Astrocyte (in vitro differentiated cells and primary cell): ENCODE measurements around the gene SPEM3. TPM values are rescaled to one million over a fixed set of nuclear protein-coding genes. Genes with fewer than 3 reads are reported as not detected.

Experiments
- DNase-seq: peaks from one replicate; pipeline ENCODE4 v3.0.0-alpha.2; 2010; ENCODE audit warnings: low read depth
- FAIRE-seq: peaks from 2 replicates; lab custom pipeline; 2011; peaks lifted over from hg19 to GRCh38; lab: Jason Lieb, UNC
- H2AFZ ChIP-seq: 2 replicates; pipeline ENCODE4 v1.6.0; 2012; ENCODE audit warnings: low read depth, low read length, inconsistent platforms
- H3K27ac ChIP-seq: 2 replicates; pipeline ENCODE4 v1.5.1; 2011; ENCODE audit warnings: low read depth, low read length, inconsistent platforms
- H3K27me3 ChIP-seq: 2 replicates; pipeline ENCODE4 v1.6.0; 2011; ENCODE audit warnings: low read length, inconsistent platforms; ENCODE audit not compliant: insufficient read depth
- H3K36me3 ChIP-seq: 2 replicates; pipeline ENCODE4 v1.5.1; 2011; ENCODE audit warnings: low read length, inconsistent platforms; ENCODE audit not compliant: insufficient read depth
- H3K4me1 ChIP-seq: 2 replicates; pipeline ENCODE4 v1.5.1; 2011; ENCODE audit warnings: low read length, inconsistent platforms; ENCODE audit not compliant: insufficient read depth
- H3K4me2 ChIP-seq: 2 replicates; pipeline ENCODE4 v1.6.0; 2012; ENCODE audit warnings: low read length, inconsistent platforms
- H3K4me3 ChIP-seq: 2 replicates; pipeline ENCODE4 v1.5.1; 2011; ENCODE audit warnings: low read depth, mild to moderate bottlenecking, low read length, inconsistent platforms; ENCODE audit not compliant: insufficient read depth
- H3K79me2 ChIP-seq: 2 replicates; pipeline ENCODE4 v1.6.0; 2012; ENCODE audit warnings: mild to moderate bottlenecking, low read length, inconsistent platforms; ENCODE audit not compliant: insufficient read depth
- H3K9ac ChIP-seq: 2 replicates; pipeline ENCODE4 v1.6.0; 2012; ENCODE audit warnings: mild to moderate bottlenecking, low read length, inconsistent platforms
- H3K9me3 ChIP-seq: 2 replicates; pipeline ENCODE4 v1.5.1; 2012; ENCODE audit warnings: low read depth, mild to moderate bottlenecking, low read length, inconsistent platforms; ENCODE audit not compliant: insufficient read depth
- H4K20me1 ChIP-seq: 2 replicates; pipeline ENCODE4 v1.6.0; 2012; ENCODE audit warnings: low read length, inconsistent platforms; ENCODE audit not compliant: insufficient read depth
- H3K27ac Mint-ChIP-seq: one replicate; pipeline ENCODE4 v1.8.0; 2021; ENCODE audit warnings: mild to moderate bottlenecking, mixed read lengths; ENCODE audit not compliant: unreplicated experiment
- H3K27me3 Mint-ChIP-seq: one replicate; pipeline ENCODE4 v1.8.0; 2021; ENCODE audit warnings: low read depth, mixed read lengths; ENCODE audit not compliant: unreplicated experiment
- H3K36me3 Mint-ChIP-seq: one replicate; pipeline ENCODE4 v1.8.0; 2021; ENCODE audit warnings: low read depth, mixed read lengths; ENCODE audit not compliant: unreplicated experiment
- H3K4me1 Mint-ChIP-seq: one replicate; pipeline ENCODE4 v1.8.0; 2021; ENCODE audit warnings: low read depth, mixed read lengths; ENCODE audit not compliant: unreplicated experiment
- H3K4me3 Mint-ChIP-seq: one replicate; pipeline ENCODE4 v1.8.0; 2021; ENCODE audit warnings: mild to moderate bottlenecking, moderate library complexity, mixed read lengths; ENCODE audit not compliant: unreplicated experiment
- H3K9me3 Mint-ChIP-seq: one replicate; pipeline ENCODE4 v1.8.0; 2021; ENCODE audit warnings: mild to moderate bottlenecking, mixed read lengths; ENCODE audit not compliant: unreplicated experiment
- CTCF ChIP-seq: IDR thresholded peaks from 2 replicates; pipeline ENCODE4 v1.5.1; 2011; ENCODE audit warnings: low read depth, mild to moderate bottlenecking, inconsistent platforms, low read length, moderate library complexity; ENCODE audit not compliant: insufficient read depth
- EZH2 ChIP-seq: IDR thresholded peaks from 2 replicates; pipeline ENCODE4 v1.6.1; 2012; ENCODE audit warnings: mild to moderate bottlenecking, low read length, inconsistent platforms; ENCODE audit not compliant: insufficient read depth
- total RNA-seq: library from RNA; stranded (reverse); gene quantifications from 2 replicates; pipeline ENCODE4 v1.2.1, GENCODE V29; 2021

SPEM3 gene
- total RNA-seq, 1 donor from 2014 or later, result not detected

GRCh38 chr17:7445619-7445968 is 16.9 kb downstream of the SPEM3 start:
- Mint-ChIP-seq H3K36me3 (peaks cover 27% of the 10 kb centered on the region), H3K4me3 (peak overlapping the region; percentile 73), H3K4me1 (peaks cover 11% of the 10 kb centered on the region), H3K27me3 (peaks cover 8% of the 10 kb centered on the region), H3K27ac (peak overlapping the region; percentile 50), H3K9me3 (peaks cover 7% of the 10 kb centered on the region)
- Histone ChIP-seq H3K4me1 (peaks cover 13% of the 10 kb centered on the region), H3K36me3 (no peaks in the 10 kb centered on the region), H3K79me2 (no peaks in the 10 kb centered on the region), H4K20me1 (no peaks in the 10 kb centered on the region), H3K4me3 (peak overlapping the region; percentile 54), H3K27ac (no peak overlapping the region), H3K27me3 (peaks cover 27% of the 10 kb centered on the region), H3K9ac (no peak overlapping the region), H3K9me3 (no peaks in the 10 kb centered on the region), H2AFZ (peak overlapping the region; percentile 63), H3K4me2 (peak overlapping the region; percentile 83)
- FAIRE-seq (no peak), DNase-seq (no peak)
- TF ChIP-seq EZH2 (no peak), CTCF (no peak)

- H3K4me1 ChIP-seq, result peaks cover 10% of the 10 kb centered on the region
- Mint-ChIP-seq H3K4me1 (peaks cover 14% of the 10 kb centered on the region), H3K36me3 (peaks cover 22% of the 10 kb centered on the region), H3K27me3 (peaks cover 9% of the 10 kb centered on the region), H3K27ac (no peak overlapping the region), H3K4me3 (peak overlapping the region; percentile 16), H3K9me3 (peaks cover 7% of the 10 kb centered on the region)
- H3K4me3 ChIP-seq, result no peak overlapping the region
- H3K79me2 ChIP-seq, result no peaks in the 10 kb centered on the region
- no peak overlapping the region for H3K4me2 ChIP-seq
- H3K9me3 ChIP-seq, result no peaks in the 10 kb centered on the region
- no peak overlapping the region for H3K9ac ChIP-seq
- TF ChIP-seq EZH2 (no peak), CTCF (no peak)
- DNase-seq (no peak), FAIRE-seq (no peak)
- no peaks in the 10 kb centered on the region for H4K20me1 ChIP-seq
- no peak overlapping the region for H3K27ac ChIP-seq
- H3K27me3 ChIP-seq, result peaks cover 27% of the 10 kb centered on the region
- H3K36me3 ChIP-seq, result no peaks in the 10 kb centered on the region
- no peak overlapping the region for H2AFZ ChIP-seq
Measured at GRCh38 chr17:7448461-7448860, 19.8 kb downstream of the SPEM3 start.

GRCh38 chr17:7459961-7460545 is 31.4 kb downstream of the SPEM3 start:
- TF ChIP-seq EZH2 (no peak), CTCF (no peak)
- Mint-ChIP-seq H3K9me3 (no peaks in the 10 kb centered on the region), H3K36me3 (peaks cover 13% of the 10 kb centered on the region), H3K27me3 (no peaks in the 10 kb centered on the region), H3K27ac (no peak overlapping the region), H3K4me3 (peak overlapping the region; percentile 47), H3K4me1 (peaks cover 6% of the 10 kb centered on the region)
- no peak overlapping the region for H3K9ac ChIP-seq
- peaks cover 3% of the 10 kb centered on the region for H3K36me3 ChIP-seq
- H3K27ac ChIP-seq, result no peak overlapping the region
- no peak for FAIRE-seq
- H3K4me1 ChIP-seq, result no peaks in the 10 kb centered on the region
- H3K79me2 ChIP-seq, result no peaks in the 10 kb centered on the region
- no peak for DNase-seq
- no peak overlapping the region for H3K4me3 ChIP-seq
- H4K20me1 ChIP-seq, result peaks cover 7% of the 10 kb centered on the region
- H3K27me3 ChIP-seq, result no peaks in the 10 kb centered on the region
- no peak overlapping the region for H3K4me2 ChIP-seq
- H2AFZ ChIP-seq, result no peak overlapping the region
- no peaks in the 10 kb centered on the region for H3K9me3 ChIP-seq
